Activated T-cell treated with anti-CD3 and anti-CD28 coated beads, Interleukin-2, amount 50 U/mL, for 24 hours (primary cell): ENCODE results near the gene ARSK.

Experiments
- DNase-seq: peaks from one replicate; pipeline ENCODE4 v3.0.0-alpha.2; 2020
- H3K27ac Mint-ChIP-seq: 2 replicates; pipeline ENCODE4 v1.8.0; 2020; ENCODE audit warnings: mild to moderate bottlenecking, mixed read lengths
- H3K27me3 Mint-ChIP-seq: 2 replicates; pipeline ENCODE4 v1.8.0; 2020; ENCODE audit warnings: mixed read lengths
- H3K36me3 Mint-ChIP-seq: 2 replicates; pipeline ENCODE4 v1.8.0; 2020; ENCODE audit warnings: low read depth, mixed read lengths
- H3K4me1 Mint-ChIP-seq: 2 replicates; pipeline ENCODE4 v1.8.0; 2020; ENCODE audit warnings: low read depth, mixed read lengths
- H3K4me3 Mint-ChIP-seq: 2 replicates; pipeline ENCODE4 v1.8.0; 2020; ENCODE audit warnings: mild to moderate bottlenecking, moderate library complexity, mixed read lengths
- H3K9me3 Mint-ChIP-seq: 2 replicates; pipeline ENCODE4 v1.8.0; 2020; ENCODE audit warnings: mixed read lengths

Gene ARSK

GRCh38 chr5:95533761-95534160, 21.1 kb upstream of the ARSK start:
- Mint-ChIP-seq H3K9me3 (no peaks in the 10 kb centered on the region), H3K4me3 (no peak overlapping the region), H3K27me3 (no peaks in the 10 kb centered on the region), H3K27ac (peak overlapping the region; percentile 37), H3K36me3 (peaks cover 86% of the 10 kb centered on the region), H3K4me1 (peaks cover 24% of the 10 kb centered on the region)
- no peak for DNase-seq

DNA sequence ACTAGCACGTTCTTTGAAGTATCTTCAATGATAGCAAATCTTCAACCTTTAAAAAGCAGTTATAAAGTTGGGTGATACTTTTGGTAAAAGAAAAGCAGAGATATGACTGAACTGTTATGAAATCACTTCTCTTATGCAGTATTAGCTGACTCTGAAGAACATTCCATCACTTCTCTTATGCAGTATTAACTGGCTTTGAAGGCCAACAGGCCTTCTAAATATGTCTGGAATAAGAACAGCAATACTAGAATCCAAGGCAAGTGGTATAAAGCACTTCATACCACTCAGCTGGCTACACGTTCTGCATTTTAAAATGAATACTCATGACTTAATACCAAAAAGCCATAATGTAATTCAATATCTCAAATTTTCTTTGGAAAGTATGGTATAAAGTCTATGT, 17.4 kb upstream of the ARSK start:
- H3K36me3 Mint-ChIP-seq = peaks cover 77% of the 10 kb centered on the region
- H3K4me3 Mint-ChIP-seq = no peak overlapping the region
- peaks cover 30% of the 10 kb centered on the region for H3K4me1 Mint-ChIP-seq
- H3K9me3 Mint-ChIP-seq = no peaks in the 10 kb centered on the region
- no peak overlapping the region for H3K27ac Mint-ChIP-seq
- H3K27me3 Mint-ChIP-seq = no peaks in the 10 kb centered on the region
- DNase-seq = no peak

DNA sequence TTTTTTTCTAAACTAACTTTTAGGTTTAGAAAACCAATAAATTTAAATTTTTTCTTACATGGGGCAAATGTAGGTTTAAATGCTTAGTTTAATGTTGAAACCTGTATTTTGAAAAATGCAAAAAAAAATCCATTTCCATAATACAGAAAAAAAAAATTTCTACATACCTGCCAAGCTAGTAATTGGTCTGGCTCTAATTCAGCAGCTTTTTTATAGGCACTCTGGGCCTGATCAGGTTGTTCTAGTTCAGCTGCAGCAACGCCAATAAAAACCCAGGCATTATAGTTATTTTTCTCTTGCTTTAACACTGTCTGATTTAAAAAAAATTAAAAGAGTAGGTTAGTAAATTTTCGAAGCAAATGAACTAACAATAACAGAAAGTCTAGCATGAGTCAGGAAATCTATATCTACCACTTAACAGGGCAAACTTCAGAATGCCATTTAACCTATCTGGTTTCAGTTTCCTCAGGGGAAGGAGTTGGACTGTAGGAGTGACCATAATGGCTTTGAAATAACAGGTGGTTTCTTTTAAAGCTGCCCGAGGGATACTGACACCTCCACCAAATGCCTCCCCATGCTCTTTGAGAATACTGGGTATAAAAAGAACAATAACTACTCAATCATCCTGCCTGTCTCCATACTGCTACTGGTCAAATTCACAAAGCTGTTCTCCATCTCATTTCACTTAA, 11.7 kb upstream of the ARSK start:
- H3K27ac Mint-ChIP-seq = peak overlapping the region; percentile 22
- no peaks in the 10 kb centered on the region for H3K9me3 Mint-ChIP-seq
- peaks cover 31% of the 10 kb centered on the region for H3K36me3 Mint-ChIP-seq
- H3K27me3 Mint-ChIP-seq = no peaks in the 10 kb centered on the region
- no peak for DNase-seq
- peaks cover 23% of the 10 kb centered on the region for H3K4me1 Mint-ChIP-seq
- no peak overlapping the region for H3K4me3 Mint-ChIP-seq

DNA sequence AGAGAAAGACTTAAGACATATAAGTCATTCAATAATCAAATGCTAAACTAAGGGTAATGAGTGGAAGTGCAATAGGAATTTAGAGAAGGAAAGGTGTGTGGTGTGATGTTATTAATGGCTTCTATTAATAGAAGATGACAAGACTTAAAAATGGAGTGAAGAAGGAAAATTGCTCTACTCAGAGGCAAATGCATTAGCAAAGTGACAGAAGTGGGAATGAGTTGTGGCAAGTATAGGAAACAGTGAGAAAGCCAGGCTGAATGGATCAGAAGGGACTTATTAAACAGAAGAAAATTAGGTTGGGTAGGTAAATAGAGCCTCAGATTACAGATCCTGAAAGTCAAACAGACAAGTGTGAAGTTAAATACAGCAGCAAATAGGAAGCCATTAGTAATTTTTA, 5.9 kb upstream of the ARSK start:
- no peak for DNase-seq
- Mint-ChIP-seq H3K4me1 (peaks cover 44% of the 10 kb centered on the region), H3K9me3 (no peaks in the 10 kb centered on the region), H3K36me3 (peaks cover 40% of the 10 kb centered on the region), H3K27me3 (no peaks in the 10 kb centered on the region), H3K27ac (no peak overlapping the region), H3K4me3 (no peak overlapping the region)

- H3K9me3 Mint-ChIP-seq = no peaks in the 10 kb centered on the region
- no peak for DNase-seq
- no peaks in the 10 kb centered on the region for H3K27me3 Mint-ChIP-seq
Measured at GRCh38 chr5:95554331-95554646, 612 bp upstream of the ARSK start.

GRCh38 chr5:95555553-95555952, 652 bp downstream of the ARSK start:
- H3K27ac Mint-ChIP-seq = peak overlapping the region; percentile 94
- H3K27me3 Mint-ChIP-seq = no peaks in the 10 kb centered on the region
- H3K4me3 Mint-ChIP-seq = peak overlapping the region; percentile 88
- no peaks in the 10 kb centered on the region for H3K9me3 Mint-ChIP-seq
- H3K4me1 Mint-ChIP-seq = peaks cover 42% of the 10 kb centered on the region
- DNase-seq = no peak
- H3K36me3 Mint-ChIP-seq = peaks cover 36% of the 10 kb centered on the region

More at GRCh38 chr5:95554331-95554646, 612 bp upstream of the ARSK start:
- Mint-ChIP-seq H3K4me1 (peaks cover 47% of the 10 kb centered on the region), H3K36me3 (peaks cover 42% of the 10 kb centered on the region), H3K4me3 (peak overlapping the region; percentile 88), H3K27ac (peak overlapping the region; percentile 94)

DNA sequence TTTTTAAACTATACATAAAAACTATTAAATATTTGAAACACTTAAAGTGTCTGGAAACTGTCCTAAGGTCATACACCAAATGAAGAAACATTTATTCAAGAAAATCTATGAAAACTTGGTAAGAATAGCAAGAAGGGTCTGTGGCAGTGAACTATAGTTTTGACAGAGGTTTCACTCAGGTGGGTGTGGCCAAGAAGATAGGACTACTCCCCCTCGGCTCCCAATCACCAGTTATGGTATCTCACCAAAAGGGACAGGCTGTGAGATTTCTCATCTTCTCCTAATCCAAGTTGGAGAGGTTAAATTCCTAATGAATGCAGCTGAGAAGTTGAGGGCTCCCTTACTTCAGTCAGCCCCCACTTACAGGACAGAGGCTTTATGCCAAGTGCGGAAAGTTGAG, 2.9 kb downstream of the ARSK start:
- H3K4me3 Mint-ChIP-seq = no peak overlapping the region
- H3K27me3 Mint-ChIP-seq = no peaks in the 10 kb centered on the region
- peaks cover 18% of the 10 kb centered on the region for H3K36me3 Mint-ChIP-seq
- no peak overlapping the region for H3K27ac Mint-ChIP-seq
- no peak for DNase-seq
- no peaks in the 10 kb centered on the region for H3K9me3 Mint-ChIP-seq
- peaks cover 24% of the 10 kb centered on the region for H3K4me1 Mint-ChIP-seq

DNA sequence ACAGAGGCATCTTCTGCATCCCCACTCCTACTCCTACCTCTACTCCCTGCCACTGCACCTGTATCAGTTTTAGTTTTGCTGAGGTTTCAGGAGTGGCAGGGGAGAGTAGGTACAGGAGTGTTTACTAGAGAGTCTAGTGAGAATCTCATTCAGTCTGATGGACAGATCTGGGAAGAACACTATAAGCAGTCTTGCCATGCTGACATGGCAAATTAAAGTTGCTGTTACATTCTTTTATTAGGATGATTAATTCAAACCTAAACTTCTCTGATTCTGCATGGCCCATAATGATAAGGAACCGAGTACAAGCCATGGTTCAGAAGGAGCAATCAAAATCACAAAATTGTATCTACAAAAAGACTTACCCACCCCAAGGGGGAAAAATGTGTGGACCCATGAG, 7.4 kb downstream of the ARSK start:
- no peaks in the 10 kb centered on the region for H3K27me3 Mint-ChIP-seq
- DNase-seq = no peak
- H3K9me3 Mint-ChIP-seq = no peaks in the 10 kb centered on the region
- no peak overlapping the region for H3K27ac Mint-ChIP-seq
- H3K4me3 Mint-ChIP-seq = no peak overlapping the region
- H3K36me3 Mint-ChIP-seq = peaks cover 17% of the 10 kb centered on the region
- H3K4me1 Mint-ChIP-seq = peaks cover 12% of the 10 kb centered on the region

- Mint-ChIP-seq H3K27ac (no peak overlapping the region), H3K9me3 (no peaks in the 10 kb centered on the region), H3K4me3 (no peak overlapping the region), H3K27me3 (no peaks in the 10 kb centered on the region), H3K4me1 (peaks cover 8% of the 10 kb centered on the region), H3K36me3 (peaks cover 28% of the 10 kb centered on the region)
- DNase-seq = no peak
Measured at GRCh38 chr5:95563367-95563766, 8.5 kb downstream of the ARSK start.

DNA sequence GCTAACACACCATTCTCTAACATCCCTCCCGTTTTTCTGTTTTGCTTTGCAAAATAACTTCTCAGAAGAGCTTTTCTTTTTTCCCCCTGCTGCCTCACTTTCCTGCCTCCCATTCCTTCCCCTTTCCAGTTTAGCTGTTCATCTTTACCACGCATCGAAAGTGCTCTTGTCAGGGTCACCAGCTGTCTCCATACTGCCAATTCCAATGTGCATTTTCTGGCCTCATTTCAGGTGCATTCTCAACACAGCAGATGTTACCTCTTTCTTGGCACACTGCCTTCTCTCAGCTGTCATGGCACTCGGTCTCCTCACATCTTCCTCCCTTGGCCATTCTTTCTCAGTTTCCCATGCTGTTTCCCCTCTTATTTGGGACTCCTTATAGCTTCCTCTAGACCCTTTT, 9.5 kb downstream of the ARSK start:
- no peak overlapping the region for H3K4me3 Mint-ChIP-seq
- H3K27me3 Mint-ChIP-seq = no peaks in the 10 kb centered on the region
- peaks cover 8% of the 10 kb centered on the region for H3K4me1 Mint-ChIP-seq
- no peak for DNase-seq
- H3K9me3 Mint-ChIP-seq = no peaks in the 10 kb centered on the region
- no peak overlapping the region for H3K27ac Mint-ChIP-seq
- H3K36me3 Mint-ChIP-seq = peaks cover 35% of the 10 kb centered on the region

DNA sequence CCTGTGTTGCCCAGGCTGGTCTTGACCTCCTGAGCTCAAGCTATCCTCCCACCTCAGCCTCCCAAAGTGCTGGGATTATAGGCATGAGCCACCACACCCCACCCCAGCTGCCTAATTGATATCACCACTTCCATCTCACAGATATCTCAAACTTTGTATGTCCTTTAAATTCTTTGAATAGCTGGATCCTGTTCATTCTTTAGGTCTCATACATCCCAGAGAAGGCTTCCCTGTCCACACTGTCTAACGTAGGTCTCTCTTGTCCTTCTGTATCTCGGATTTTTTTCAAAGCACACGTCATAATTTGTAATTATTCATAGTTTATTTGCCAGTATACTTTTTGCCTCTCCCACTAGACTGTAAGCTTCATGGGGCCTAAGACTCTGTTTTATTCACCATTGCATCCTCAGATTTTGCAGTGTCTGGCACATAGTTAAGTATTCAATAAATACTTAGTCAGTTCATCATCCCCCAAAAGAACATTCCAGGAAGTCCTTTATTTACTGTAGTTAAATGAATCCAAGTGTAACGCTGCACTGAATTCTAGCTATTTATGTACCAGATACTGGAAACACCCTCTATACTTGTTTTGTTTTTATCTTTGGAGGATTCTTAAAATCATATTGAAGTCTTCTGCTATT, 10.5 kb downstream of the ARSK start:
- Mint-ChIP-seq H3K27me3 (no peaks in the 10 kb centered on the region), H3K9me3 (no peaks in the 10 kb centered on the region), H3K4me1 (peaks cover 8% of the 10 kb centered on the region), H3K27ac (no peak overlapping the region), H3K4me3 (no peak overlapping the region), H3K36me3 (peaks cover 35% of the 10 kb centered on the region)
- no peak for DNase-seq

DNA sequence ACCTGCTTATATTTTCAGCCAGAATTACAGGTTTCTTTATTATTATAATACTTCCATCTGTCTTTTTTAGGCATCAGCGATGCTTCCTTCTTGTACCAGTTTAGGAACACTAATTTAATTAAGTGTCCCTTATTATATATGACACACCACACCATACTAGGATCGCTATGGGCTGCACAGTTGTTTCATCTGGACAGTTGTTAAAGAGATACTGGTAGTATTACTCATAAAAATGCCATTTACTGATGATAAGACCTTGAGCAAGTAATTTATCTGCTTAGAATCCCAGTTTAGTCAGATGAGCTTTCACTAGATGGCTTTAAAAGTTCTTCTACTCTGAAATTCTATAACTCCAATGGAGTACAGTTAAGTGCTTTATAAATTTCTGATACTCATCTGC, 17.1 kb downstream of the ARSK start:
- no peak overlapping the region for H3K27ac Mint-ChIP-seq
- H3K4me3 Mint-ChIP-seq = no peak overlapping the region
- DNase-seq = no peak
- H3K36me3 Mint-ChIP-seq = peaks cover 50% of the 10 kb centered on the region
- H3K27me3 Mint-ChIP-seq = no peaks in the 10 kb centered on the region
- H3K4me1 Mint-ChIP-seq = peaks cover 2% of the 10 kb centered on the region
- no peaks in the 10 kb centered on the region for H3K9me3 Mint-ChIP-seq

GRCh38 chr5:95581576-95581975, 26.7 kb downstream of the ARSK start:
- Mint-ChIP-seq H3K4me3 (no peak overlapping the region), H3K27me3 (no peaks in the 10 kb centered on the region), H3K4me1 (no peaks in the 10 kb centered on the region), H3K9me3 (no peaks in the 10 kb centered on the region), H3K36me3 (peaks cover 23% of the 10 kb centered on the region), H3K27ac (no peak overlapping the region)
- DNase-seq = no peak

DNA sequence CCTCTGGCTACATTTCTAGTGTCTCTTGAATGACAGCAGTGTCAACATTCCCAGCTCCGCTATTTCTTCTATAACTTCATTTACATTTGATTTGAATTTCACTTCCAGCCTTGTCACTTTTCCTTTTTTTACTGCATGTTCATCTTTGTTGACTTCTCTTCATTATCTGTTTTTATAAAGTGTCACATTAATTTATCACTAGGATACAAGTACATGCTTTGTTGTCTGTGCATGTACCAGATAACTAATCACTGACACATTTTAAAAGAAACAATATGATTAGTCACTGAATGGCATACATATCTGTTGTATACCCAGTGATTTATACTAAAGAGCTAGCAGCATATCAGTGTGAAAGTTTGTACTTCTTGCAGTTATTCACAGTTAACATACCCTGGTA, 29.1 kb downstream of the ARSK start:
- Mint-ChIP-seq H3K9me3 (no peaks in the 10 kb centered on the region), H3K27ac (no peak overlapping the region), H3K36me3 (peaks cover 27% of the 10 kb centered on the region), H3K27me3 (no peaks in the 10 kb centered on the region), H3K4me1 (no peaks in the 10 kb centered on the region), H3K4me3 (no peak overlapping the region)
- DNase-seq = no peak

- H3K27ac Mint-ChIP-seq = peak overlapping the region; percentile 89
- H3K9me3 Mint-ChIP-seq = no peaks in the 10 kb centered on the region
- H3K4me3 Mint-ChIP-seq = peak overlapping the region; percentile 23
- H3K27me3 Mint-ChIP-seq = no peaks in the 10 kb centered on the region
- H3K4me1 Mint-ChIP-seq = peaks cover 32% of the 10 kb centered on the region
- DNase-seq = no peak
- H3K36me3 Mint-ChIP-seq = peaks cover 16% of the 10 kb centered on the region
Measured at GRCh38 chr5:95590880-95591279, 36.0 kb downstream of the ARSK start.
